WTC11 (cell line): Measurements from ENCODE around the gene ARHGEF37. TPM values are rescaled to one million over a fixed set of nuclear protein-coding genes. Genes with fewer than 3 reads are reported as not detected.

Experiments used
- ATAC-seq: fragments of 200-7000 bp; cut with Tn5 transposase; 2 replicates; pipeline ENCODE4 v1.10.0; 2021; ENCODE audit warnings: mild to moderate bottlenecking, moderate library complexity
- CTCF ChIA-PET: fragments of 300-600 bp; sonication (Branson Sonifier 250); formaldehyde crosslinking; loops from one replicate; lab custom pipeline; 2021; ENCODE audit warnings: antibody characterized with exemption; lab: Charles Lee
- POLR2A ChIA-PET: fragments of 350-600 bp; sonication (Branson Sonifier 250); formaldehyde crosslinking; loops from one replicate; lab custom pipeline; 2021; ENCODE audit warnings: antibody characterized with exemption; lab: Charles Lee
- DNase-seq: peaks from one replicate; pipeline ENCODE4 v3.0.0; 2021; ENCODE audit warnings: low spot score
- H3K27ac Mint-ChIP-seq: 2 replicates; pipeline ENCODE4 v1.8.0; 2021; ENCODE audit warnings: mixed read lengths
- H3K27me3 Mint-ChIP-seq: 2 replicates; pipeline ENCODE4 v1.8.0; 2021; ENCODE audit warnings: low read depth, mild to moderate bottlenecking, moderate library complexity, mixed read lengths
- H3K36me3 Mint-ChIP-seq: 2 replicates; pipeline ENCODE4 v1.8.0; 2021; ENCODE audit warnings: mixed read lengths
- H3K4me1 Mint-ChIP-seq: 2 replicates; pipeline ENCODE4 v1.8.0; 2022; ENCODE audit warnings: mixed read lengths
- H3K4me3 Mint-ChIP-seq: 2 replicates; pipeline ENCODE4 v1.8.0; 2021; ENCODE audit warnings: mild to moderate bottlenecking, moderate library complexity, mixed read lengths
- H3K9me3 Mint-ChIP-seq: 2 replicates; pipeline ENCODE4 v1.8.0; 2021; ENCODE audit warnings: mixed read lengths
- ATF1 ChIP-seq: sonication (generic); formaldehyde crosslinking; IDR thresholded peaks from 2 replicates; pipeline ENCODE4 v1.8.1; 2023; ENCODE audit warnings: mild to moderate bottlenecking, moderate library complexity, missing genetic modification reagents
- ELF4 ChIP-seq: sonication (generic); formaldehyde crosslinking; IDR thresholded peaks from 2 replicates; pipeline ENCODE4 v1.8.1; 2022; ENCODE audit warnings: low read depth, mild to moderate bottlenecking, moderate library complexity, missing genetic modification reagents
- ESRRA ChIP-seq: sonication (generic); formaldehyde crosslinking; IDR thresholded peaks from 2 replicates; pipeline ENCODE4 v1.8.1; 2022; ENCODE audit warnings: mild to moderate bottlenecking, missing genetic modification reagents, borderline replicate concordance
- ETV6 ChIP-seq: sonication (generic); formaldehyde crosslinking; IDR thresholded peaks from 2 replicates; pipeline ENCODE4 v1.8.1; 2022; ENCODE audit warnings: mild to moderate bottlenecking, missing genetic modification reagents
- FOXK1 ChIP-seq: sonication (generic); formaldehyde crosslinking; IDR thresholded peaks from 2 replicates; pipeline ENCODE4 v1.8.0; 2022; ENCODE audit warnings: mild to moderate bottlenecking, moderate library complexity, missing genetic modification reagents
- FOXP1 ChIP-seq: sonication (generic); formaldehyde crosslinking; IDR thresholded peaks from 2 replicates; pipeline ENCODE4 v1.8.0; 2022; ENCODE audit warnings: missing genetic modification reagents, mild to moderate bottlenecking, moderate library complexity, borderline replicate concordance
- GABPB1 ChIP-seq: sonication (generic); formaldehyde crosslinking; IDR thresholded peaks from 2 replicates; pipeline ENCODE4 v1.8.1; 2023; ENCODE audit warnings: mild to moderate bottlenecking, missing genetic modification reagents
- JUN ChIP-seq: sonication (generic); formaldehyde crosslinking; IDR thresholded peaks from 2 replicates; pipeline ENCODE4 v1.8.0; 2023; ENCODE audit warnings: mild to moderate bottlenecking, missing genetic modification reagents
- NFE2L1 ChIP-seq: sonication (generic); formaldehyde crosslinking; IDR thresholded peaks from 2 replicates; pipeline ENCODE4 v1.8.1; 2023; ENCODE audit warnings: missing genetic modification reagents
- RELA ChIP-seq: sonication (generic); formaldehyde crosslinking; IDR thresholded peaks from 2 replicates; pipeline ENCODE4 v1.8.1; 2022; ENCODE audit warnings: missing genetic modification reagents, mild to moderate bottlenecking, borderline replicate concordance
- SMAD3 ChIP-seq: sonication (generic); formaldehyde crosslinking; IDR thresholded peaks from 2 replicates; pipeline ENCODE4 v1.8.0; 2022; ENCODE audit warnings: missing genetic modification reagents, mild to moderate bottlenecking, borderline replicate concordance
- TEAD1 ChIP-seq: sonication (generic); formaldehyde crosslinking; IDR thresholded peaks from 2 replicates; pipeline ENCODE4 v1.8.0; 2022; ENCODE audit warnings: mild to moderate bottlenecking, missing genetic modification reagents
- ZBTB21 ChIP-seq: sonication (generic); formaldehyde crosslinking; IDR thresholded peaks from 2 replicates; pipeline ENCODE4 v1.8.1; 2023; ENCODE audit warnings: mild to moderate bottlenecking, missing genetic modification reagents, borderline replicate concordance
- ZNF138 ChIP-seq: sonication (generic); formaldehyde crosslinking; conservative IDR thresholded peaks from 2 replicates; pipeline ENCODE4 v1.8.1; 2022; ENCODE audit warnings: mild to moderate bottlenecking, moderate library complexity, missing genetic modification reagents
- ZNF263 ChIP-seq: sonication (generic); formaldehyde crosslinking; IDR thresholded peaks from 2 replicates; pipeline ENCODE4 v1.8.1; 2022; ENCODE audit warnings: low read depth, mild to moderate bottlenecking, moderate library complexity, missing genetic modification reagents
- ZNF423 ChIP-seq: fragments of 250-450 bp; sonication (Bioruptor Pico); IDR thresholded peaks from 2 replicates; pipeline ENCODE4 v2.1.2; 2022; ENCODE audit warnings: mild to moderate bottlenecking, moderate library complexity
- ZNF671 ChIP-seq: fragments of 250-450 bp; sonication (Bioruptor Pico); IDR thresholded peaks from 2 replicates; pipeline ENCODE4 v1.8.0; 2021; ENCODE audit warnings: mild to moderate bottlenecking
- total RNA-seq: library from RNA; stranded (reverse); gene quantifications from 3 replicates; pipeline ENCODE4 v1.2.3, GENCODE V29; 2021
- TF ChIP-seq, protein P1 (sequence below): sonication (generic); formaldehyde crosslinking; IDR thresholded peaks from 2 replicates; pipeline ENCODE4 v1.8.1; 2023; ENCODE audit warnings: mild to moderate bottlenecking, missing genetic modification reagents, moderate library complexity
- TF ChIP-seq, protein P2 (sequence below): sonication (generic); formaldehyde crosslinking; IDR thresholded peaks from 2 replicates; pipeline ENCODE4 v1.8.0; 2022; ENCODE audit warnings: mild to moderate bottlenecking, missing genetic modification reagents
- TF ChIP-seq, protein P3 (sequence below): sonication (generic); formaldehyde crosslinking; IDR thresholded peaks from 2 replicates; pipeline ENCODE4 v1.8.1; 2023; ENCODE audit warnings: mild to moderate bottlenecking, moderate library complexity, missing genetic modification reagents
- TF ChIP-seq, protein P4 (sequence below): sonication (generic); formaldehyde crosslinking; IDR thresholded peaks from 2 replicates; pipeline ENCODE4 v1.8.0; 2023; ENCODE audit warnings: mild to moderate bottlenecking, missing genetic modification reagents

ARHGEF37 gene
- total RNA-seq, 1 experiment from 2014 or later = 1.1 TPM

DNA sequence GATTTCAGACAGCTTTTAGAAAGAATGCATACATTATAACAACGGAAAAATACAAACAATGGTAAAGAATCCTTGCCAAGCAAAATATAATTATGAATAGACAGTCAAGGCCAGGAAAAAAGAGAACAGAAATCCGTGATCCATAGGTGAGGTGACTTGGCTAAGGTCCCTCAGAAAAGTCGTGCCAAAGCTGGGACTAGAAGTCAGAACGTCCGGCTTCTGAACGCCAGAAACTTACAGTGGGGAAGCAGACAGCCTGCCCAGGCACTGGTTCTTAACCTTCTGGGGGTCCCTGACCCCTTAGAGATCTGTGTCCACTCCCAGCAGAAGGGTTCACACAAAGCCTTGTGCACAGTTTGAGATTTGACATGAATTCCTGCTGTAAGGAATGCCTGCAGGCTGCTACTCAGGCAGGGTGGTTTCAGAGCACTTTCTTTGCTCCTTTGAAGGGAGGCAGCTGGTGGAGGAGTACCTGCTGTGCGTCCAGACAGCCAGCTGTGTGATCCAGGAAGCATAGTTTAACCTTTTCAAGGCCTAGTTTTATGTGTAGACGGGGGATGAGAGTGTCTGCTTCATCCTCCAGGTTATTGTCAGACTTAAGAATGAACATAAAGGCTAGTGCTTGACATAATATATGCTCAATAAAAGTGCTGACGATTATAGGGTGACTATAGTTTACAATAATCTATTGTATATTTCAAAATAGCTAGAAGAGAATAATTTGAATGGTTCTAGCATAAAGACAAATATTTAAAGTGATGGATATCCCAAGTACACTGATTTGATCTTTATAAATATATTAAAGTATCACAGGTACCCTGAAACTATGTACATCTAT is 852 bp downstream of the ARHGEF37 start:
- Mint-ChIP-seq H3K36me3 (no peaks in the 10 kb centered on the region), H3K9me3 (no peaks in the 10 kb centered on the region), H3K27ac (no peak overlapping the region), H3K27me3 (peaks cover 35% of the 10 kb centered on the region), H3K4me3 (peak overlapping the region; percentile 70), H3K4me1 (peaks cover 18% of the 10 kb centered on the region)
- DNase-seq = peak; percentile 35
- POLR2A ChIA-PET = interaction anchor here (0.6 kb wide), 1 partner anchor 64 kb away, joined by 6 read pairs; no protein-coding TSS in a partner anchor
- CTCF ChIA-PET = interaction anchor here (0.9 to 2.4 kb wide), 12 partner anchors 9 to 441 kb away, joined by 3 to 17 read pairs (median 5); partner anchors contain the start of gene ABLIM3
- peak; percentile 55 for ATAC-seq
- TF ChIP-seq TEAD1 (CRISPR knock-in tag) (peak; percentile 29; the same call in 1 of the 2 replicates), SMAD3 (CRISPR knock-in tag) (no peak), JUN (no peak), FOXP1 (no peak), GABPB1 (CRISPR knock-in tag) (no peak), FOXK1 (CRISPR knock-in tag) (peak; percentile 26; the same call in 1 of the 2 replicates), ZNF138 (CRISPR knock-in tag) (no peak), ZNF423 (CRISPR knock-in tag) (peak; percentile 57; the same call in 1 of the 2 replicates), ZBTB21 (no peak), ZNF263 (CRISPR knock-in tag) (no peak)
- TF ChIP-seq, protein P1, sequence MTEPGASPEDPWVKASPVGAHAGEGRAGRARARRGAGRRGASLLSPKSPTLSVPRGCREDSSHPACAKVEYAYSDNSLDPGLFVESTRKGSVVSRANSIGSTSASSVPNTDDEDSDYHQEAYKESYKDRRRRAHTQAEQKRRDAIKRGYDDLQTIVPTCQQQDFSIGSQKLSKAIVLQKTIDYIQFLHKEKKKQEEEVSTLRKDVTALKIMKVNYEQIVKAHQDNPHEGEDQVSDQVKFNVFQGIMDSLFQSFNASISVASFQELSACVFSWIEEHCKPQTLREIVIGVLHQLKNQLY (CRISPR knock-in tag) = no peak
- TF ChIP-seq, protein P2, sequence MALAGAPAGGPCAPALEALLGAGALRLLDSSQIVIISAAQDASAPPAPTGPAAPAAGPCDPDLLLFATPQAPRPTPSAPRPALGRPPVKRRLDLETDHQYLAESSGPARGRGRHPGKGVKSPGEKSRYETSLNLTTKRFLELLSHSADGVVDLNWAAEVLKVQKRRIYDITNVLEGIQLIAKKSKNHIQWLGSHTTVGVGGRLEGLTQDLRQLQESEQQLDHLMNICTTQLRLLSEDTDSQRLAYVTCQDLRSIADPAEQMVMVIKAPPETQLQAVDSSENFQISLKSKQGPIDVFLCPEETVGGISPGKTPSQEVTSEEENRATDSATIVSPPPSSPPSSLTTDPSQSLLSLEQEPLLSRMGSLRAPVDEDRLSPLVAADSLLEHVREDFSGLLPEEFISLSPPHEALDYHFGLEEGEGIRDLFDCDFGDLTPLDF (CRISPR knock-in tag) = no peak
- TF ChIP-seq, protein P3, sequence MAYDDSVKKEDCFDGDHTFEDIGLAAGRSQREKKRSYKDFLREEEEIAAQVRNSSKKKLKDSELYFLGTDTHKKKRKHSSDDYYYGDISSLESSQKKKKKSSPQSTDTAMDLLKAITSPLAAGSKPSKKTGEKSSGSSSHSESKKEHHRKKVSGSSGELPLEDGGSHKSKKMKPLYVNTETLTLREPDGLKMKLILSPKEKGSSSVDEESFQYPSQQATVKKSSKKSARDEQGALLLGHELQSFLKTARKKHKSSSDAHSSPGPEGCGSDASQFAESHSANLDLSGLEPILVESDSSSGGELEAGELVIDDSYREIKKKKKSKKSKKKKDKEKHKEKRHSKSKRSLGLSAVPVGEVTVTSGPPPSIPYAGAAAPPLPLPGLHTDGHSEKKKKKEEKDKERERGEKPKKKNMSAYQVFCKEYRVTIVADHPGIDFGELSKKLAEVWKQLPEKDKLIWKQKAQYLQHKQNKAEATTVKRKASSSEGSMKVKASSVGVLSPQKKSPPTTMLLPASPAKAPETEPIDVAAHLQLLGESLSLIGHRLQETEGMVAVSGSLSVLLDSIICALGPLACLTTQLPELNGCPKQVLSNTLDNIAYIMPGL (CRISPR knock-in tag) = no peak
- TF ChIP-seq, protein P4, sequence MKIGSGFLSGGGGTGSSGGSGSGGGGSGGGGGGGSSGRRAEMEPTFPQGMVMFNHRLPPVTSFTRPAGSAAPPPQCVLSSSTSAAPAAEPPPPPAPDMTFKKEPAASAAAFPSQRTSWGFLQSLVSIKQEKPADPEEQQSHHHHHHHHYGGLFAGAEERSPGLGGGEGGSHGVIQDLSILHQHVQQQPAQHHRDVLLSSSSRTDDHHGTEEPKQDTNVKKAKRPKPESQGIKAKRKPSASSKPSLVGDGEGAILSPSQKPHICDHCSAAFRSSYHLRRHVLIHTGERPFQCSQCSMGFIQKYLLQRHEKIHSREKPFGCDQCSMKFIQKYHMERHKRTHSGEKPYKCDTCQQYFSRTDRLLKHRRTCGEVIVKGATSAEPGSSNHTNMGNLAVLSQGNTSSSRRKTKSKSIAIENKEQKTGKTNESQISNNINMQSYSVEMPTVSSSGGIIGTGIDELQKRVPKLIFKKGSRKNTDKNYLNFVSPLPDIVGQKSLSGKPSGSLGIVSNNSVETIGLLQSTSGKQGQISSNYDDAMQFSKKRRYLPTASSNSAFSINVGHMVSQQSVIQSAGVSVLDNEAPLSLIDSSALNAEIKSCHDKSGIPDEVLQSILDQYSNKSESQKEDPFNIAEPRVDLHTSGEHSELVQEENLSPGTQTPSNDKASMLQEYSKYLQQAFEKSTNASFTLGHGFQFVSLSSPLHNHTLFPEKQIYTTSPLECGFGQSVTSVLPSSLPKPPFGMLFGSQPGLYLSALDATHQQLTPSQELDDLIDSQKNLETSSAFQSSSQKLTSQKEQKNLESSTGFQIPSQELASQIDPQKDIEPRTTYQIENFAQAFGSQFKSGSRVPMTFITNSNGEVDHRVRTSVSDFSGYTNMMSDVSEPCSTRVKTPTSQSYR (CRISPR knock-in tag) = no peak

DNA sequence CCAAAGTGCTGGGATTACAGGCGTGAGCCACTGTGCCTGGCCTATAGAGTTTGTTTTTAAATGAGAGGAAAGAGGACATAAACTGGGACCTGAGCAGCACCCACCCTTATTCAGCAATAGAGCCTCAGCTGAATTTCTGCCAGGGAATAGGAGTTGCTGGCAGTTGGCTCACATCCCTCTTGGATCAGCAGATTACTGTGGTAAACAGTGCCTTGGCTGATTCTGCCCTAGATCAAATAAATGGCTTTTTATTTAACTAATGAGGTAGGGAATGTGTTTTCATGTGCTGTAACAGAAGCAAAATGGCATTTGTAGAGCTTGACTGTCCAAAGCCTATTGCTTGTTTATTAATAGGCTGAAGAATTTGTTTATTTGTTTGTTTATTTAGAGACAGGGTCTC is 2.1 kb downstream of the ARHGEF37 start:
- Mint-ChIP-seq H3K36me3 (no peaks in the 10 kb centered on the region), H3K27ac (no peak overlapping the region), H3K4me3 (no peak overlapping the region), H3K27me3 (peaks cover 33% of the 10 kb centered on the region), H3K4me1 (peaks cover 18% of the 10 kb centered on the region), H3K9me3 (no peaks in the 10 kb centered on the region)
- no peak for DNase-seq
- ChIA-PET POLR2A (no interaction called here), CTCF (no interaction called here)
- ATAC-seq = no peak
- TF ChIP-seq ETV6 = no peak

DNA sequence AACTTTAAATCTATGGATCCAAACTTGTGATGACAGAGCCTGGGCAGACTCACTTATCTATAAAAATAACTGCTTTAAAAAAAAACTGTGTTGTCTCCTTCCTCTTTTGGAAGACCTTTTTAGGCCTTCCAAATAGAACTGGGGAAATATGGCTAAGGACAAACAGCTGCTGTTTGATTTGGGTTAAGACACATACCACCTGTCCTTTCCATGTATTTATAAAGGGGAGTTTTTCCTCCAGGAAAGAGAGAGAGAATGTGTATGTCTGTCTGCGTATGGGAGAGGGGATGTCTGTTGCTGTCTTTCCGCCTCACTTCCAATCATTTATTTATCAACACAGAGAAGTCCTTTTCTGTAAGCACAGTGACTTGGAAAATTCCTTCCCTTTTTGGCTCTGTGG is 2.8 kb downstream of the ARHGEF37 start:
- no peak for DNase-seq
- H3K27ac Mint-ChIP-seq = no peak overlapping the region
- peaks cover 29% of the 10 kb centered on the region for H3K27me3 Mint-ChIP-seq
- ChIA-PET POLR2A (no interaction called here), CTCF (no interaction called here)
- no peaks in the 10 kb centered on the region for H3K9me3 Mint-ChIP-seq
- H3K4me3 Mint-ChIP-seq = no peak overlapping the region
- peaks cover 18% of the 10 kb centered on the region for H3K4me1 Mint-ChIP-seq
- ATAC-seq = no peak
- H3K36me3 Mint-ChIP-seq = no peaks in the 10 kb centered on the region
- TF ChIP-seq ESRRA (CRISPR knock-in tag) (no peak), ELF4 (CRISPR knock-in tag) (no peak), ATF1 (CRISPR knock-in tag) (no peak), ZNF138 (CRISPR knock-in tag) (no peak), ETV6 (no peak), NFE2L1 (CRISPR knock-in tag) (no peak), TEAD1 (CRISPR knock-in tag) (no peak), JUN (no peak), FOXP1 (no peak), RELA (no peak), ZNF671 (no peak)
